Measurements from ENCODE around the gene WDR70. TPM values are rescaled to one million over a fixed set of nuclear protein-coding genes. Genes with fewer than 3 reads are reported as not detected.
"Not testable (repeated sequence)": the region's sequence is repeated elsewhere in the genome, so short reads cannot be mapped to it uniquely, and the experiment has no call there.

WDR70 gene
- total and polyA plus RNA-seq, 3 donors from 2014 or later = 25.3 to 27.6 (median 25.5) TPM

GRCh38 chr5:37448941-37449340 is 69.8 kb downstream of the WDR70 start:
- no peaks in the 10 kb centered on the region for H3K4me1 ChIP-seq
- H3K4me3 ChIP-seq = no peak overlapping the region
- TF ChIP-seq, protein P1, sequence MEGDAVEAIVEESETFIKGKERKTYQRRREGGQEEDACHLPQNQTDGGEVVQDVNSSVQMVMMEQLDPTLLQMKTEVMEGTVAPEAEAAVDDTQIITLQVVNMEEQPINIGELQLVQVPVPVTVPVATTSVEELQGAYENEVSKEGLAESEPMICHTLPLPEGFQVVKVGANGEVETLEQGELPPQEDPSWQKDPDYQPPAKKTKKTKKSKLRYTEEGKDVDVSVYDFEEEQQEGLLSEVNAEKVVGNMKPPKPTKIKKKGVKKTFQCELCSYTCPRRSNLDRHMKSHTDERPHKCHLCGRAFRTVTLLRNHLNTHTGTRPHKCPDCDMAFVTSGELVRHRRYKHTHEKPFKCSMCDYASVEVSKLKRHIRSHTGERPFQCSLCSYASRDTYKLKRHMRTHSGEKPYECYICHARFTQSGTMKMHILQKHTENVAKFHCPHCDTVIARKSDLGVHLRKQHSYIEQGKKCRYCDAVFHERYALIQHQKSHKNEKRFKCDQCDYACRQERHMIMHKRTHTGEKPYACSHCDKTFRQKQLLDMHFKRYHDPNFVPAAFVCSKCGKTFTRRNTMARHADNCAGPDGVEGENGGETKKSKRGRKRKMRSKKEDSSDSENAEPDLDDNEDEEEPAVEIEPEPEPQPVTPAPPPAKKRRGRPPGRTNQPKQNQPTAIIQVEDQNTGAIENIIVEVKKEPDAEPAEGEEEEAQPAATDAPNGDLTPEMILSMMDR (IDR thresholded peaks at IDR 0.05) = no peak
- no peak for TF ChIP-seq POLR2A (IDR thresholded peaks at IDR 0.05)
- no peaks in the 10 kb centered on the region for H3K36me3 ChIP-seq (ENCODE audit: low read depth, missing control alignments)
- DNase-seq = no peak
- H3K27ac ChIP-seq = no peak overlapping the region
- no peaks in the 10 kb centered on the region for H3K9me3 ChIP-seq
- intact Hi-C loops (cut with DNase I; ENCODE audit: low total_unique reads) = no loop called here
- no peaks in the 10 kb centered on the region for H3K27me3 ChIP-seq
- 98 to 99% methylated on average over 6 of the region's 6 CpGs for WGBS, 2 donors

GRCh38 chr5:37451991-37452390 is 72.9 kb downstream of the WDR70 start:
- H3K4me1 ChIP-seq; DNase-seq; H3K27me3 ChIP-seq; H3K4me3 ChIP-seq; H3K36me3 ChIP-seq (ENCODE audit: low read depth, missing control alignments); H3K27ac ChIP-seq; H3K9me3 ChIP-seq; intact Hi-C loops (cut with DNase I; ENCODE audit: low total_unique reads): not testable (repeated sequence)
- 98 to 100% methylated on average over 3 of the region's 3 CpGs for WGBS, 2 donors

DNA sequence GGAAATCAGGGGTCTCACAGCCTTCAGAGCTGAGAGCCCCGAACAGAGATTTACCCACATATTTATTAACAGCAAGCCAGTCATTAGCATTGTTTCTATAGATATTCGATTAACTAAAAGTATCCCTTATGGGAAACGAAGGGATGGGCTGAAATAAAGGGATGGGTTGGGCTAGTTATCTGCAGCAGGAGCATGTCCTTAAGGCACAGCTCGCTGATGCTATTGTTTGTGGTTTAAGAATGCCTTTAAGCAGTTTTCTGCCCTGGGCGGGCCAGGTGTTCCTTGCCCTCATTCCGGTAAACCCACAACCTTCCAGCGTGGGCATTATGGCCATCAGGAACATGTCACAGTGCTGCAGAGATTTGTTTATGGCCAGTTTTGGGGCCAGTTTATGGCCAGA is 74.1 kb downstream of the WDR70 start:
- DNase-seq; H3K27ac ChIP-seq; H3K27me3 ChIP-seq; H3K36me3 ChIP-seq (ENCODE audit: low read depth, missing control alignments); H3K4me1 ChIP-seq; H3K4me3 ChIP-seq; H3K9me3 ChIP-seq; intact Hi-C loops (cut with DNase I; ENCODE audit: low total_unique reads): not testable (repeated sequence)
- 97% methylated on average over 7 of the region's 7 CpGs for WGBS, 2 donors

DNA sequence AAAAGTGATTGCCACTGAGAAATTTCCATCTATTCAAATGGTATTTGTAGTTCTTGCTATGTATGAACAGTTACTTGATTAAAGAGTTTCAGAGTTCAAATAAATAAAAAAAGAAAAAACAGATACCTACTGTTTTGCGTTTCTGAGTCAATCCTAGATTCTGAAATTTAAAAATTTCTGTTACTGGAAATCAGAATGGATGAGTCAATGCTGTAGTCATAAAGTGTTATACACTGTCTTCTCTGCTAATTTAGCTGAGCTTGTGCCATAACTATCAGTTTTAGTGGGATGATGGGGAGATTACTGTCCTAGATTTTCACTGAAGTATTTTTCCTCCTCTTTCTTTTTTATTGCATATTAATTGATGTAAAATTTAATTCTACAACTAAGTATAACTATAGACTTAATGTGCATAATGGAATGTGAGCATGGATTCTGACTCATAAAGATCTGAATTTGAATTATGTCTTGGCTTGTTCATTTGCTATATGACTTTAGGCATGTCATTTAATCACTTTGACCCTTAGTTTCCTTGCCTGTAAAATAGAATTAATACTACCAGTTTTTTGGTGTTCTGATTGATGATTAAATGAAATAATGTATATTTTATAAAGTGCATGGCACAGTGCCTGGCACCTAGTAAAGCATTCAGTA is 75.4 kb downstream of the WDR70 start:
- H3K36me3 ChIP-seq (ENCODE audit: low read depth, missing control alignments); H3K27ac ChIP-seq; H3K9me3 ChIP-seq; H3K4me3 ChIP-seq; H3K4me1 ChIP-seq; DNase-seq; H3K27me3 ChIP-seq; intact Hi-C loops (cut with DNase I; ENCODE audit: low total_unique reads): not testable (repeated sequence)
- WGBS, 2 donors = 90 to 96% methylated on average over 1 of the region's 1 CpG

DNA sequence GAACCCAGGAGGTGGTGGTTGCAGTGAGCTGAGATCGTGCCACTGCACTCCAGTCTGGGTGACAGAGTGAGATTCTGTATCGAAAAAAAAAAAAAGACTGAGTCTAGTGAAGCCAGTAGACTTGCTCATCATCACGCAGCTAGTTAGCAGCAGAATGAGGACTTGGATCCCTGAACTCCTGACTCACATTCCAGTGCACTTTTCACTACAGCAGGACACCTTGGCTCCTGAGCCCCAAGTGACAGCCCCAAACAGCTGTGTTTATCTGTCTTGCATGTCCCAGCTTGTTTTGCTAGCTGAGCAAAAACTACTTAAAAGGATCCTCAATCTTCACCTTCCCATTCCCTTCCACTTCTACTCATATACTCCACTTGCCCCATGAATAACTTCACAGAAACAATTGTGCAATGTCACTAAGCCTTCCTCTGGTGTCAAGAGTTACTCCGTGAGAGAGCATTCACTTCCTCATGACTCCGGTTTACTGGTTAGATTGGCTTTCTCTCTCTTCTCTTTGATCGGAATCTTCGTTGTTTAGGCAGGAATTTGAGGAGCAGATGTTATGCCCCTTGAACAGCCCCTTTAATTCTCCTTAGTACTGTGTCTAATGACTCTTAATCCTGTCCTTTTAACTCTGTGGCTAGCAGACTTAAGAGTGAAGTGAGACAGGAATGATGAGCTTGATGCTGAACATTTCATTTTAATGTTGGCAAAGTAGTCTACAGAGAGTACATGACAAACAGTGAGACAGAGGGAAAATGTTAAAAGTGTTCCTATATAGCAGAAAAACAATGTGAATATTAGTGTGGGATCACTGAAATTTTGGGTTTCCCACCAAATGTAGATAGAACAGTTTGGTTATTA is 84.3 kb downstream of the WDR70 start:
- H3K4me3 ChIP-seq; H3K4me1 ChIP-seq; H3K27me3 ChIP-seq; intact Hi-C loops (cut with DNase I; ENCODE audit: low total_unique reads); H3K27ac ChIP-seq; H3K36me3 ChIP-seq (ENCODE audit: low read depth, missing control alignments); H3K9me3 ChIP-seq; DNase-seq: not testable (repeated sequence)
- WGBS, 2 donors = 82 to 89% methylated on average over 7 of the region's 7 CpGs

- H3K27ac ChIP-seq; H3K36me3 ChIP-seq (ENCODE audit: low read depth, missing control alignments); H3K4me1 ChIP-seq; H3K27me3 ChIP-seq; intact Hi-C loops (cut with DNase I; ENCODE audit: low total_unique reads); H3K9me3 ChIP-seq; H3K4me3 ChIP-seq; DNase-seq: not testable (repeated sequence)
- WGBS, 2 donors = 45 to 54% methylated on average over 2 of the region's 2 CpGs
Measured at GRCh38 chr5:37464581-37464980, 85.5 kb downstream of the WDR70 start.

- H3K27me3 ChIP-seq; H3K36me3 ChIP-seq (ENCODE audit: low read depth, missing control alignments); H3K4me3 ChIP-seq; H3K9me3 ChIP-seq; DNase-seq; intact Hi-C loops (cut with DNase I; ENCODE audit: low total_unique reads); H3K27ac ChIP-seq; H3K4me1 ChIP-seq: not testable (repeated sequence)
- 96 to 100% methylated on average over 1 of the region's 1 CpG for WGBS, 2 donors
Measured at GRCh38 chr5:37469383-37469782, 90.3 kb downstream of the WDR70 start.
